ENCODE results near the gene BAIAP2L1. TPM values are rescaled to one million over a fixed set of nuclear protein-coding genes. Genes with fewer than 3 reads are reported as not detected.
"Not testable (repeated sequence)": the region's sequence is repeated elsewhere in the genome, so short reads cannot be mapped to it uniquely, and the experiment has no call there.

The BAIAP2L1 gene
- total and polyA plus RNA-seq, 2 donors (not counting 1 experiment from before 2014, with no cell fraction given), result 3.1 to 5.3 TPM

GRCh38 chr7:98321301-98321700 is 79.6 kb downstream of the BAIAP2L1 start:
- Histone ChIP-seq H2AFZ (ENCODE audit: low read length) (no peak overlapping the region), H4K20me1 (ENCODE audit: control insufficient read depth, extremely low read depth, insufficient read depth, low read length) (no peaks in the 10 kb centered on the region), H3K4me1 (ENCODE audit: control insufficient read depth, extremely low read depth, insufficient read depth, low read length) (no peaks in the 10 kb centered on the region), H3K4me2 (ENCODE audit: extremely low read depth, insufficient read depth, low read length) (no peak overlapping the region), H3K4me3 (replicated peaks in 1 of 4; ENCODE audit: control extremely low read depth in 1 of 4, insufficient read depth in 1 of 4, low read depth in 3 of 4, low read length in 4 of 4) (no peak overlapping the region), H3K9ac (ENCODE audit: insufficient read depth, low read length) (no peak overlapping the region), H3K79me2 (ENCODE audit: control insufficient read depth, insufficient read depth, low read length) (no peaks in the 10 kb centered on the region), H3K36me3 (ENCODE audit: control insufficient read depth, insufficient read depth, low read length) (no peaks in the 10 kb centered on the region), H3K27me3 (ENCODE audit: control insufficient read depth, insufficient read depth, low read length) (no peaks in the 10 kb centered on the region), H3K27ac (ENCODE audit: insufficient read depth, low read length) (no peak overlapping the region), H3K9me3 (ENCODE audit: control insufficient read depth, insufficient read depth, low read depth, low read length) (no peaks in the 10 kb centered on the region)
- TF ChIP-seq CTCF (conservative IDR thresholded peaks at IDR 0.05 in 1 of 2, IDR thresholded peaks at IDR 0.05 in 1 of 2; ENCODE audit: low read depth in 1 of 2, low read length in 2 of 2) (no peak), EZH2 (IDR thresholded peaks at IDR 0.05; ENCODE audit: low read length, missing control alignments) (no peak)
- no peak for DNase-seq (ENCODE audit: low read depth in 2 of 2)

DNA sequence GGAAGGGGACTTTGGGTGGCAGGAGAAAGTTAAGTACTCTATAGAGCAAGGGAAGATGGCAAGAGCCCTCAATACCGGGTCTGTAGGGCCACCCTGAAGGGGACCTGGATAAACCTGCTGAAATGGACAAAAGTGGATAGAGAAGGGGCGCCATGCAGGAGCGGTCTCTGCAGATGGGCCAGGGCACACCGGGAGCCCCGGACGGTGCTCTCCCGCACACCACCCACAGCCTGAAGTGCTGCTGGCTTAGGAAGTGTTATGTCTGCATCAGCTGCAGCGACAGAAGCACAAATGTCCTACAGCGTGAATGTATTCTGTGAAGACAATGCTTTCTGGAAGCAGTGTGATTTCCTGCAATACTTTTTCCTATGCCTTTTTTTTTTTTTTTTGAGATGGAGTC is 81.7 kb downstream of the BAIAP2L1 start:
- no peaks in the 10 kb centered on the region for H3K79me2 ChIP-seq (ENCODE audit: control insufficient read depth, insufficient read depth, low read length)

DNA sequence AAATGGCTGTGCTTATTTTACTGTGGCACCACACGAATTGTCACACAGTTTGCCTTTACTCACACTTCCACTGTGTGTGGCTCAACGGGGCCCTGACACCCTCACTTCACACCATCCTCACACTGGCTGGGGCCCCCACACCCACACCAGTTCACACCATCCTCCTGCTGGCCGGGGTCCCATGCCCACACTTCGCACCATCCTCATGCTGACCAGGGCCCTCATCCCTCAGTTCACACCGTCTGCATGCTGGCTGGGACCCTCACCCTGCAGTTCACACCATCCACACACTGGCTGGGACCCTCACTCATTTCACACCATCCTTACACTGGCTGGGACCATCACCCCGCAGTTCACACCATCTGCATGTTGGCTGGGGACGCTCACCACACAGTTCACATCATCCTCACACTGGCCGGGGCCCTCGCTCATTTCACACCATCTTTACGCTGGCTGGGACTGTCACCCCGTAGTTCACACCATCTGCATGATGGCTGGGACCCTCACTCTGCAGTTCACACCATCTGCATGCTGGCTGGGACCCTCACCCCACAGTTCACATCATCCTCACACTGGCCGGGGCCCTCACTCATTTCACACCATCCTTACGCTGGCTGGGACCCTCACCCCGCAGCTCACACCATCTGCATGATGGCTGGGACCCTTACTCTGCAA is 83.4 kb downstream of the BAIAP2L1 start:
- Histone ChIP-seq H3K27me3 (ENCODE audit: control insufficient read depth, insufficient read depth, low read length) (no peaks in the 10 kb centered on the region), H3K4me3 (replicated peaks in 1 of 4; ENCODE audit: control extremely low read depth in 1 of 4, insufficient read depth in 1 of 4, low read depth in 3 of 4, low read length in 4 of 4) (no peak overlapping the region), H3K27ac (ENCODE audit: insufficient read depth, low read length) (no peak overlapping the region), H3K9me3 (ENCODE audit: control insufficient read depth, insufficient read depth, low read depth, low read length) (no peaks in the 10 kb centered on the region), H3K4me2 (ENCODE audit: extremely low read depth, insufficient read depth, low read length) (no peak overlapping the region), H3K79me2 (ENCODE audit: control insufficient read depth, insufficient read depth, low read length) (no peaks in the 10 kb centered on the region), H4K20me1 (ENCODE audit: control insufficient read depth, extremely low read depth, insufficient read depth, low read length) (no peaks in the 10 kb centered on the region), H3K4me1 (ENCODE audit: control insufficient read depth, extremely low read depth, insufficient read depth, low read length) (no peaks in the 10 kb centered on the region), H3K9ac (ENCODE audit: insufficient read depth, low read length) (no peak overlapping the region), H3K36me3 (ENCODE audit: control insufficient read depth, insufficient read depth, low read length) (no peaks in the 10 kb centered on the region), H2AFZ (ENCODE audit: low read length) (no peak overlapping the region)
- no peak for DNase-seq (ENCODE audit: low read depth in 2 of 2)
- TF ChIP-seq EZH2 (IDR thresholded peaks at IDR 0.05; ENCODE audit: low read length, missing control alignments) (no peak), CTCF (conservative IDR thresholded peaks at IDR 0.05 in 1 of 2, IDR thresholded peaks at IDR 0.05 in 1 of 2; ENCODE audit: low read depth in 1 of 2, low read length in 2 of 2) (no peak)

More for the DNA sequence above, 81.7 kb downstream of the BAIAP2L1 start:
- Histone ChIP-seq H3K4me2 (ENCODE audit: extremely low read depth, insufficient read depth, low read length) (no peak overlapping the region), H3K4me3 (replicated peaks in 1 of 4; ENCODE audit: control extremely low read depth in 1 of 4, insufficient read depth in 1 of 4, low read depth in 3 of 4, low read length in 4 of 4) (no peak overlapping the region), H3K9me3 (ENCODE audit: control insufficient read depth, insufficient read depth, low read depth, low read length) (no peaks in the 10 kb centered on the region), H3K9ac (ENCODE audit: insufficient read depth, low read length) (no peak overlapping the region), H3K36me3 (ENCODE audit: control insufficient read depth, insufficient read depth, low read length) (no peaks in the 10 kb centered on the region), H4K20me1 (ENCODE audit: control insufficient read depth, extremely low read depth, insufficient read depth, low read length) (no peaks in the 10 kb centered on the region), H2AFZ (ENCODE audit: low read length) (no peak overlapping the region), H3K27me3 (ENCODE audit: control insufficient read depth, insufficient read depth, low read length) (no peaks in the 10 kb centered on the region), H3K27ac (ENCODE audit: insufficient read depth, low read length) (no peak overlapping the region), H3K4me1 (ENCODE audit: control insufficient read depth, extremely low read depth, insufficient read depth, low read length) (no peaks in the 10 kb centered on the region)
- no peak for TF ChIP-seq CTCF (conservative IDR thresholded peaks at IDR 0.05 in 1 of 2, IDR thresholded peaks at IDR 0.05 in 1 of 2; ENCODE audit: low read depth in 1 of 2, low read length in 2 of 2)
- TF ChIP-seq EZH2 (IDR thresholded peaks at IDR 0.05; ENCODE audit: low read length, missing control alignments), result no peak
- no peak for DNase-seq (ENCODE audit: low read depth in 2 of 2)

- H3K9me3 ChIP-seq (ENCODE audit: control insufficient read depth, insufficient read depth, low read depth, low read length); H3K4me1 ChIP-seq (ENCODE audit: control insufficient read depth, extremely low read depth, insufficient read depth, low read length); DNase-seq (ENCODE audit: low read depth in 2 of 2); H3K4me3 ChIP-seq (replicated peaks in 1 of 4; ENCODE audit: control extremely low read depth in 1 of 4, insufficient read depth in 1 of 4, low read depth in 3 of 4, low read length in 4 of 4); H3K36me3 ChIP-seq (ENCODE audit: control insufficient read depth, insufficient read depth, low read length); H3K27me3 ChIP-seq (ENCODE audit: control insufficient read depth, insufficient read depth, low read length); H4K20me1 ChIP-seq (ENCODE audit: control insufficient read depth, extremely low read depth, insufficient read depth, low read length); H3K9ac ChIP-seq (ENCODE audit: insufficient read depth, low read length); H3K4me2 ChIP-seq (ENCODE audit: extremely low read depth, insufficient read depth, low read length); H3K27ac ChIP-seq (ENCODE audit: insufficient read depth, low read length); H3K79me2 ChIP-seq (ENCODE audit: control insufficient read depth, insufficient read depth, low read length); H2AFZ ChIP-seq (ENCODE audit: low read length): not testable (repeated sequence)
These were observed 84.8 kb downstream of the BAIAP2L1 start for GRCh38 chr7:98315994-98316527.
